ENCODE data around the gene SNX30. TPM values are rescaled to one million over a fixed set of nuclear protein-coding genes. Genes with fewer than 3 reads are reported as not detected.

The SNX30 gene
- total RNA-seq, 4 donors from 2014 or later, result 7.1 to 10.5 (median 8.9) TPM

DNA sequence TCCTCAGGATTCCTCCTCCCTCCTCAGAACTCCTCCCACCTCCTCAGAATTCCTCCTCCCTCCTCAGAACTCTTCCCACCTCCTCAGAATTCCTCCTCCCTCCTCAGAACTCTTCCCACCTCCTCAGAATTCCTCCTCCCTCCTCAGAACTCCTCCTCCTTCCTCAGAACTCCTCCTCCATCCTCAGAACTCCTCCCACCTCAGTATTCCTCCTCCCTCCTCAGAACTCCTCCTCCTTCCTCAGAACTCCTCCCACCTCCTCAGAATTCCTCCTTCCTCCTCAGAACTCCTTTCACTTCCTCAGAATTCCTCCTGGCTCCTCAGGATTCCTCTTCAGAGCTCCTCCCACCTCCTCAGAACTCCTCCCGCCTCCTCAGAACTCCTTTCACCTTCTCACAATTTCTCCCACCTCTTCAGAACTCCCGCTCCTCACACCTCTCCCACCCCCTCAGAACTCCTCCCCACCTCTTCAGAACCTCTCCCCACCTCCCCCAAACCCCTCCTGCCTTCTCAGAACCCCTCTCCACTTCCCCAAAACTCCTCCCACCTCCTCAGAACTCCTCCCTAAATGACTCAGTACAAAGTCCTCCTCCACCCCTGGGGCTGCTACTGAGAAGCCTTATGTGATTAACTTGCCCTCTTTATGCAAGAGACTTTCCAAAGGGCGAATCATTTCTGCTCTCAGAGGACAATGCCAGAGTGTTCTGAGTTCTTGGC lies 116.9 kb downstream of the SNX30 start:
- Histone ChIP-seq H3K9me3 (no peaks in the 10 kb centered on the region), H3K4me1 (peaks cover 0 to 2% (median 0%) of the 10 kb centered on the region in 4 donors), H3K27me3 (no peaks in the 10 kb centered on the region), H3K36me3 (peaks cover 3 to 72% (median 29%) of the 10 kb centered on the region in 4 donors), H3K4me3 (no peak overlapping the region), H3K27ac (replicated peaks in 1 of 4) (no peak overlapping the region)
- 54% methylated on average over 3 of the region's 3 CpGs for WGBS
- TF ChIP-seq EP300 (IDR thresholded peaks at IDR 0.05), result no peak
- no peak for TF ChIP-seq POLR2A (IDR thresholded peaks at IDR 0.05; ENCODE audit: low read depth)
- TF ChIP-seq, protein P1, sequence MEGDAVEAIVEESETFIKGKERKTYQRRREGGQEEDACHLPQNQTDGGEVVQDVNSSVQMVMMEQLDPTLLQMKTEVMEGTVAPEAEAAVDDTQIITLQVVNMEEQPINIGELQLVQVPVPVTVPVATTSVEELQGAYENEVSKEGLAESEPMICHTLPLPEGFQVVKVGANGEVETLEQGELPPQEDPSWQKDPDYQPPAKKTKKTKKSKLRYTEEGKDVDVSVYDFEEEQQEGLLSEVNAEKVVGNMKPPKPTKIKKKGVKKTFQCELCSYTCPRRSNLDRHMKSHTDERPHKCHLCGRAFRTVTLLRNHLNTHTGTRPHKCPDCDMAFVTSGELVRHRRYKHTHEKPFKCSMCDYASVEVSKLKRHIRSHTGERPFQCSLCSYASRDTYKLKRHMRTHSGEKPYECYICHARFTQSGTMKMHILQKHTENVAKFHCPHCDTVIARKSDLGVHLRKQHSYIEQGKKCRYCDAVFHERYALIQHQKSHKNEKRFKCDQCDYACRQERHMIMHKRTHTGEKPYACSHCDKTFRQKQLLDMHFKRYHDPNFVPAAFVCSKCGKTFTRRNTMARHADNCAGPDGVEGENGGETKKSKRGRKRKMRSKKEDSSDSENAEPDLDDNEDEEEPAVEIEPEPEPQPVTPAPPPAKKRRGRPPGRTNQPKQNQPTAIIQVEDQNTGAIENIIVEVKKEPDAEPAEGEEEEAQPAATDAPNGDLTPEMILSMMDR (IDR thresholded peaks at IDR 0.05), result no peak
- no peak for TF ChIP-seq POLR2AphosphoS5 (IDR thresholded peaks at IDR 0.05)
- intact Hi-C loops (cut with DNase I), result no loop called here
- DNase-seq (ENCODE audit: extremely low spot score), result no peak

DNA sequence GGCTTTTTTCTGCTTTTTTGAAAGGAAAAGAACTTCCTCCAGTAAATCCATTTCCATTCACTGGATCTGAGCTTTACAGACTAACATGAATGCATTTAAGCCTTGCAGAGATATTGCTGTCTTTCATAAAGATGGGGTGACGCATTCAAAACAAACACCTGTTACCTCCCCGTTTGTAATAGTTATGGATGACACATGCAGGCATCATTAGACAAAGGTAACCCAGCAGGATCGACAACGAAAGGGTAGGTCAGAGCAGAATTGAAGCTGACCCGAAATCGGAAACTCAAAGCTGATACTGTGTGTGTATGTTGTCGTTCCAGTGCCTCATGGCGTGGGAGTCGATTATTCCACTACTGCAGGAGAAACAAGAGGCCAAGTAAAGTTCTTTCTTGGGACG lies 117.9 kb downstream of the SNX30 start:
- Histone ChIP-seq H3K9me3 (no peaks in the 10 kb centered on the region), H3K27me3 (no peaks in the 10 kb centered on the region), H3K4me3 (no peak overlapping the region), H3K27ac (replicated peaks in 1 of 4) (no peak overlapping the region), H3K36me3 (peaks cover 3 to 72% (median 29%) of the 10 kb centered on the region in 4 donors), H3K4me1 (no peaks in the 10 kb centered on the region)
- intact Hi-C loops (cut with DNase I), result no loop called here
- TF ChIP-seq POLR2AphosphoS5 (IDR thresholded peaks at IDR 0.05), result no peak
- no peak for TF ChIP-seq EP300 (IDR thresholded peaks at IDR 0.05)
- no peak for TF ChIP-seq POLR2A (IDR thresholded peaks at IDR 0.05; ENCODE audit: low read depth)
- TF ChIP-seq, protein P1 (IDR thresholded peaks at IDR 0.05), result no peak
- DNase-seq (ENCODE audit: extremely low spot score), result no peak
- WGBS, result 89% methylated on average over 10 of the region's 10 CpGs

DNA sequence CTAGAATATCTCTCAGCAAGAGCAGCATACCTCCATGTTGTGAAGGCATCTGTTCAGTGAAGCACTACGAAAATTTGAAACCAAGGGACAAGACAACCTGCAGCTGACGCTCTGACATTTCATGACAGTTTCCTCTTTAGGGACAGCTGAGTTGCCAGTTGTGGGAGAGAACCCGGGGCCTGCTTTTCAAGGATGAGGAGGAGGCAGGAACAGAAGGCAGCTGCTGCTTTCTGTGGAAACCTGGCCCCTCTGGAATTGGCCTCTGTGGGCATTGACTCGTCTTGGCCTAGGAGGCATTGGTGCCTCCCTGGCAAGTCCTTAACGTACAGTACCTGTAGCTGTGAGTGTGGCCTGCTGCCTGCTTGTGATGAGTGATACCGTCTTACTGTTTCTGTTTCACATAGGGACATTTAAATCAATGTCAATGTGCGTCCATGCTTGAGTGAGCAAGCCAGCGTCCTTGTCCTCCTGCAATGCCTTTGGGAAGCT lies 118.5 kb downstream of the SNX30 start:
- Histone ChIP-seq H3K36me3 (peaks cover 3 to 72% (median 27%) of the 10 kb centered on the region in 4 donors), H3K27ac (replicated peaks in 1 of 4) (no peak overlapping the region), H3K27me3 (no peaks in the 10 kb centered on the region), H3K4me1 (no peaks in the 10 kb centered on the region), H3K9me3 (no peaks in the 10 kb centered on the region), H3K4me3 (no peak overlapping the region)
- TF ChIP-seq POLR2A (IDR thresholded peaks at IDR 0.05; ENCODE audit: low read depth) (no peak), EP300 (IDR thresholded peaks at IDR 0.05) (no peak), POLR2AphosphoS5 (IDR thresholded peaks at IDR 0.05) (no peak)
- TF ChIP-seq, protein P1 (IDR thresholded peaks at IDR 0.05), result no peak
- no peak for DNase-seq (ENCODE audit: extremely low spot score)
- intact Hi-C loops (cut with DNase I), result no loop called here
- WGBS, result 67% methylated on average over 8 of the region's 8 CpGs

DNA sequence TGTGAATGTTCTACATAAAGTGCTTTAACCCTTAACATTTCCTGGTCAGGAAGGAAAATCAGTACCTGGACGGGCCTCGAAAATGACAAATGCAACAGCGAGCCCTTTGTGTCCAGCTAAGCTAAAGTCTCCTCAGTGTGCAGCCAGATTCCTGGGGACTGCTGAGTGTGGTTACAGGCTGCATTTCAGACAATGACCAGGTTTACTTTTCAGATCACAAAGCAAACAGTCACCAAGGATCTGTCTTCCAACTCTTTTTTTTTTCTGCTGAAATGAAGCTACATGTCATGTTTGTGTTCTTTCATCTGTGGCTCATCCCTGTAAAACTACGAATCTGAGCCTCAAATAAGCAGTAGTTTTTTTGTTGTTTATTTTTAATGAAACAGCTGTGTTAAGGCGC lies 119.4 kb downstream of the SNX30 start:
- H3K36me3 ChIP-seq, result peaks cover 3 to 64% (median 25%) of the 10 kb centered on the region in 4 donors

More for the DNA sequence above, 119.4 kb downstream of the SNX30 start:
- TF ChIP-seq, protein P1 (IDR thresholded peaks at IDR 0.05), result no peak
- TF ChIP-seq POLR2A (IDR thresholded peaks at IDR 0.05; ENCODE audit: low read depth), result no peak
- no peak for TF ChIP-seq POLR2AphosphoS5 (IDR thresholded peaks at IDR 0.05)
- no peak for TF ChIP-seq EP300 (IDR thresholded peaks at IDR 0.05)
- H3K27me3 ChIP-seq, result no peaks in the 10 kb centered on the region
- no peaks in the 10 kb centered on the region for H3K4me1 ChIP-seq
- intact Hi-C loops (cut with DNase I), result no loop called here
- 87% methylated on average over 5 of the region's 5 CpGs for WGBS
- H3K27ac ChIP-seq (replicated peaks in 1 of 4), result no peak overlapping the region
- H3K9me3 ChIP-seq, result no peaks in the 10 kb centered on the region
- DNase-seq (ENCODE audit: extremely low spot score), result no peak
- no peak overlapping the region for H3K4me3 ChIP-seq
